GM18520 (cell line): ENCODE results near the gene DRG1.
A peak's percentile ranks its signal among the peaks of the same experiment; 100 is the strongest.
"Not testable (repeated sequence)": the region's sequence is repeated elsewhere in the genome, so short reads cannot be mapped to it uniquely, and the experiment has no call there.

Source experiments
- ATAC-seq: cut with Tn5 transposase; IDR thresholded peaks from one replicate; pipeline ENCODE4 v1.9.1; 2021; ENCODE audit not compliant: unreplicated experiment

DRG1 gene, protein sequence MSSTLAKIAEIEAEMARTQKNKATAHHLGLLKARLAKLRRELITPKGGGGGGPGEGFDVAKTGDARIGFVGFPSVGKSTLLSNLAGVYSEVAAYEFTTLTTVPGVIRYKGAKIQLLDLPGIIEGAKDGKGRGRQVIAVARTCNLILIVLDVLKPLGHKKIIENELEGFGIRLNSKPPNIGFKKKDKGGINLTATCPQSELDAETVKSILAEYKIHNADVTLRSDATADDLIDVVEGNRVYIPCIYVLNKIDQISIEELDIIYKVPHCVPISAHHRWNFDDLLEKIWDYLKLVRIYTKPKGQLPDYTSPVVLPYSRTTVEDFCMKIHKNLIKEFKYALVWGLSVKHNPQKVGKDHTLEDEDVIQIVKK

DNA sequence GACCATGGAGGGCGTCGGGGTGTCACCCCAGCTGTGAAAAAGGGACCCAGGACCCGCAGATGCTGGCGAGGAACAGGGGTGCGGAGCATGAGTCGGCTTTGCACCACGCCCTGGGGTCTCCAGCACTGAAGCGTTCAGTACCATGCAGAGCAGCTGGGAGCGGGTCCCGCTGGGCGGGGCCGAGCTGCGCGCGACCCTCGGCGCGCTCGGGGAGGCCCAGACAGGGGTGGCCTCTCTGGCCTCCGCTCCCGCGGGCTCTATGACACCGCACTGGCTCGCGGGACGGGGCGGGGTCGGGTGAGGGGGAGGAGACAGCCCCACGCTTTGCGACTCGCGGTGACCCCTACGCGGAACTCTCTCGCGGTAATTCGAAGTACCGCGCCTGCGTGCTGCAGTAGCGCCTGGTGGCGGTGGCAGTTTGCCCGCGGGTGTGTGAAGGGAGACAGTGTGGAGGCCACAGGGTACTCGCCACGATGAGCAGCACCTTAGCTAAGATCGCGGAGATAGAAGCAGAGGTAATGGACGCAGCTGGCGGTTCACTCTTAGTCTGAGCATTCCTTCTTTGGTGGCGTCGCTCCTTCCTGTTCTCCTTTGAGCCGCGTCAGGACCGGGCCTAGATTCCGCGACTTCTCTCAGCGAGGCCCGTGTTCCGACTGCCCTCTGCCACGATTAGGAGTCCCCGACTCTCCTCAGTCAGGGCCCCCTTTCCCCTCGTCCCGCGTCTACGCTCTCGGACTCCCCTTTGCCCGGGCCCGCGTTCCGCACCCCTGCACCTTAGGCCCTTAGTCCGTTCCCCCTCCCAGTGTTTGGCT lies at the start of gene DRG1:
TSS of gene DRG1 (plus strand) at position 394 of the 812 bp plus-strand sequence. CDS start at position 474, 80 bp downstream.
- peak; percentile 92 for ATAC-seq

DNA sequence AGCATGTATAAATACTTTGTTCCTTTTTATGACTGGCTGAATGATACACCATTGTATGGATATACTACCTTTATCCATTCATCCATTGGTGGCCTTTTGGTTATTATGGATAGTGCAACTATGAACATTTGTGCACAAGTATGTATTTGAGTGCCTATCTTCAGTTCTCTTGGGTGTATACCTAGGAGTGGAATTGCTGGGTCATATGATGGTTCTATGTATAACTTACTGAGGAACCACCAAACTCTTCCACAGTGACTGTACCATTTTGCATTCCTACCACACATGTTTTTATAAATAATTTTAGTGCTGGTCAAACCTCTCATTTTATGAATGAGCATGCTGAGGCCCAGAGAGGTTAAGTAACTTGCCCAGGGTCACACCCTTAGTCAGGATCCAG lies 49.4 kb upstream of the DRG1 start:
- no peak for ATAC-seq

DNA sequence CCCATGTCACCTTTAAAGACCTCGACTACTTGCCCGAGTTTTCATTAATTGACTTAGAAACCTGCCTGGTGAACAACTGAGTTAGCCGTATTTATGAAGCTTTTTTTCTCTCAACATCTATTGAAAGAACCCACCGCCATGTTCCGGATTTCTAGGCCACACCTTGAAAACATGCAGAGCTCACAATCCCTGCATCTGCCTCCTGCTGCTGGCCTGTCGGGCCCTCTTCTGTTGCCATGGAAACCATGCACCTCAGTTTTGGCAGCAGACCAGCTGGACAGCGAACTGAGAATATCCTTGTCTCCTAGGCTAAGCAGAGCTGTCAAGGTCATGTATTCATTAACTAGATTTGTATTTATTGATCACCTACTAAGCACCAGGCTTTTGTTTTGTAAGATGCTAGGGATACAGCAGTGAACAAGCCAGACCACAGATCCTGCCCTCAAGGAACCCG lies 49.0 kb upstream of the DRG1 start:
- no peak for ATAC-seq

DNA sequence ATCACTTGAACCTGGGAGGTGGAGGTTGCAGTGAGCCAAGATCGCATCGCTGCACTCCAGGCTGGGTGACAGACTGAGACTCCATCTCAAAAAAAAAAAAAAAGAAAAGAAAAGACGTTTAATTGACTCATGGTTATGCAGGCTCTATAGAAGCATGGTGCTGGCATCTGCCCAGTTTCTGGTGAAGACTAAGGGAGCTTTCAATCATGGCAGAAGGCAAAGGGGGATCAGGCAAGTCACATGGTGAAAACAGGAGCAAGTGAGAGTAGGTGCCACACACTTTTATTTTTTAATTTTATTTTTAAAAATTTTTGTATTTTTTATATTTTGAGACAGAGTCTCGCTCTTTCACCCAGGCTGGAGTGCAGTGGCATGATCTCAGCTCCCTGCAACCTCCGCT lies 44.9 kb upstream of the DRG1 start:
- no peak for ATAC-seq

DNA sequence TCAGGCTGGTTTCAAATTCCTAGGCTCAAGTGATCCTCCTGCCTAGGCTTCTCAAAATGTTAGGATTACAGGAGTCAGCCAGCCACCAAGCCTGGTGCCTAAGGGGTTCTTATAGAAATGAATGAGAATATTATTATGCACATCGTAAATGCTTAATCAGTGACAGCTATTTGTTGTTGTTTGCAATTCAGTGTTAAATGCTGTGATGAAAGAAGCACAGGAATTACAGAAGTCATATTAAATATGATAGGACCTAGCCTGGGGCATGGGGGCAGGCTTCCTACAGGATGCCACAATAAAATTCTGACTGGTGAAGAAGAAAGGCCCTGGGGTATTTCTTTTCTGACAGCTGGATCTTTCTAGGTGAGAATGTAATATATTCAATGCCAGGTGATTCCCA lies 39.4 kb upstream of the DRG1 start:
- no peak for ATAC-seq

DNA sequence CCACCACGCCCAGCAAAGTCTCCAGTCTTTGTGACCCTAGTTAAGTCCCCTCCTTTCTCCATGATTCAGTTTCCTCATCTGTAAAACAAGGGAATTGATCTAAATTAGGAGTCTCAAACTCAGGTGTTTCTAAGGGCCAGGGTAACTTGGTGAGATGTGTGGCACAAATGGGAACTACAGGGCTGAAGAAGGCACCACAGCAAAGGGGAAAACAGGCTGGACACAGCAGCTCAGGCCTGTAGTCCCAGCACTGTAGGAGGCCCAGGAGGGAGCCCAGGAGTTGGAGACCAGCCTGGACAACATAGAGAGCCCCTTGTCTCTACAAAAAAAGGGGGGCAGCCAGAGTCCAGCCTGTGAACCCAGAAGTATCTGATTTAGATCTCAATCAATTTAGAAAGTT lies 37.7 kb upstream of the DRG1 start:
- ATAC-seq = no peak

DNA sequence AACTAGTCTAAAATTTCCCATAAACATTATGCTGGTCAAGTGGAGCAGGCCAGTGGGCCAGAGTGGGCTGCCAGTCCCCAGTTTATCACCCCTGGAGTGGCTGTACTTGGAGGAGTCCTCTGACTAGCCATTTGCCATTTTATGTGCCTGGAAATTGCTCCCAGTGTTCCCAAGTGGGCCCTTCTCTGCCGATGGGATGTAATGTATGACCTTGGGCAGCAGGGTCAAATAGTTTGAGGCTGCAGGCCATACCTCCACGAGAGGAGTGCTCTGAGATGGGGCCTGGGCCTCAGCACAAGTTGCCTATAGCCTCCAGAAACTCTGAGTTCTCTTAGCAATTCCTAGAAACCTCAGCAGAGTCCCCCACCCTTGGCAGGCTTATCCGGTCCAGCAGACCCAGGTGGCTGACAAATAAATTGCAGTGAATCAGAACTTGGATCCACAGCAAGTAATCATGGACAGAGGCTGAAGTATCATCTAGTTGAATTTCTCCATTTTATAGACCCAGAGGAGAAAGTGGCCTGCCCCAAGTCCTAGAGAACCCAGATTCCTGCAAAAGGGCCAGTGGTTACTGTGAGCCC lies 35.4 kb upstream of the DRG1 start:
- ATAC-seq = no peak

DNA sequence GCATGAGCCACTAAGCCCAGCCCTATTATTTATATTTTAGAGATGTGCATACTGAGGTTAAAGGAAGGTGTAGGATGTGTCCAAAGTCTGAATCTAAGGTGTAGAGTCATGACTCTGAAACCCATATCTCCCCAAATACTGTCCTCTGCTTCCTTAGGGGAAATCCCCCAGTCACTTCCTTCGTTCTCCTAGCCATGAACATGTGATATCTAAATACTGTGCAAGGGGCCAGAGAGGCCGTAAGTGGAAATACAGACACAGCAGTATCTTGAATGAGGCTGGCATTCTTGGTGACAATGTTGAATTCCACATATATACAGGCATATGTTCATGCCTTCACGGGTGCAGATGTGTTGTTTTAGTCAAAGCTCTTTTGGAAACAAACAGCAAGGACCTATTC lies 32.0 kb upstream of the DRG1 start:
- ATAC-seq = no peak

DNA sequence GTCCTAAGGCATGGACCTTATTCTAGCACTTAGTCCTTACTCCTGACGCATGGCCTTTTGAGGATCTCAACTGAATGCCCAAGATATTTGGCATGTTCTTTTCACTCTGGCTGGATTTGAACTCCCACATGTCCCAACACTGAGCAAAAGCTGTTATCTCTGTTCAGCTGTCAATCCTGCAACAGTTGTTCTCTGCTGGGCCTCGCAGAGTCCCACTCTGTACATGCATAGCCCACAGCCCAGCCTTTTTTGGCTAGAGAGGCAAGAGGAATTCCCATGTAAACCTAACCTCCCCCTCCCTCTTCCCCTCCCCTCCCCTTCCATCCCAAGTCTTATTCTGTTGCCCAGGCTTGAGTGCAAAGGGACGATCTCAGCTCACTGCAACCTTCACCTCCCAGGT lies 21.8 kb upstream of the DRG1 start:
- no peak for ATAC-seq

DNA sequence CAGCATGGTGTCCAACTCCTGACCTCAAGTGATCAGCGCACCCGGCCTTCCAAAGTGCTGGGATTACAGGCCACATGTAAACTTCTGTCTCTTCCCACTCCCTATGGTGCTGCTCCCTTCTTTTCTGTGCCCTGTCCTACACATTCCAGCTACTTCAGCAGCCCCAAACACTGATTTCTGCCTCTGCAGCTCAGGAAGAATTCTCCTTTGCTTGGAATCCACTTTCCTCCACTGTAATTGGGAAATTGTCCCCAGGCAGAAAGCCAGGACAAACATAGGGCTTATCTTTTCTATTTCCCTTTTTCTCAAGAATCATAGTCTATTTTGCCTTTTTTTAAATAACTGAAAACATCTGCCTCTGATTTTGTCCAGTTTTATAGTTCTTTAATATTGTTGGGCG lies 21.3 kb upstream of the DRG1 start:
- no peak for ATAC-seq

DNA sequence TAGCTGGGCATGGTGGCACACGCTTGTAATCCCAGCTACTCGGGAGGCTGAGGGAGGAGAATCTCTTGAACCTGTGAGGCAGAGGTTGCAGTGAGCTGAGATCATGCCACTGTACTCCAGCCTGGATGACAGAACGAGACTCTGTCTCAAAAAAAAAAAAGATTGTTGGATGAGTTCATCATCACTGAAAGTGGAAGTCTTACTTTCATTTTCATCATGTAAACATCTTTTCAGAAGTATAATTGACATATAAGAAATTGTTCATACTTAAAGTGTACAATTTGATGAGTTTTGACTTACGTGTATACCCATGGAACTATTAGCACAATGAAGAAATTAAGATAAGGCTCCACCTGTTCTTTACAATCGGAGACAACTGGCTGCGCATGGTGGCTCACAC lies 20.8 kb upstream of the DRG1 start:
- not testable (repeated sequence) for ATAC-seq

DNA sequence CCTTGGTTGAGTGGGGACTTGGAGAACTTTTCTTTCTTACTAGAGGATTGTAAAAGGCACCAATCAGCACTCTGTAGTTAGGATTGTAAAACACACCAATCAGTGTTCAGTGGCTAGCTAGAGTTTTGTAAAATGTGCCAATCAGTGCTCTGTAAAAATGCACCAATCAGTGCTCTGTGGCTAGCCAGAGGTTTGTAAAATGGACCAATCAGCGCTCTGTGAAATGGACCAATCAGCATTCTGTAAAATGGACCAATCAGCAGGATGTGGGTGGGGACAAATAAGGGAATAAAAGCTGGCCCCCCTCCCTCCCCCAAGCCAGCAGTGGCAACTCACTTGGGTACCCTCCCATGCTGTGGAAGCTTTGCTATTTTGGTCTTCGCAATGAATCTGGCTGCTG lies 5.5 kb upstream of the DRG1 start:
- no peak for ATAC-seq

DNA sequence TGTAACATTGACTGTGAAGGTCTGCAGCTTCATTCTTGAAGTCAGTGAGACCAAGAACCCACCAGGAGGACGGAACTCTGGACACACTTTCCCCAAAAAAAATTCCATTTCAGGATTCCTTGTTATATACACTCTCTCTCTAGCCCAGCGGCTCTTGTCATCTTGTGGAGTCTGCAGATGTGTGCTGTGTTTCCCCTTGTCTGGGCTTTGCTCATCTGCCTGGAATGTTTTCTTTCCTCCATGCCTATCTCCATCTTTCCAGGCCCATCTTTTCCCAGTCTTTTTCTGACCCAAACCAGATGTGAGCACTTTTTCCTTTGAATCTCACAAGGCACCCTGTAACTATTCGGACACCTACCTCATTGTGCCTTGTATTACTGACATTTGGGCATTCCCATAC lies 5.1 kb upstream of the DRG1 start:
- no peak for ATAC-seq

DNA sequence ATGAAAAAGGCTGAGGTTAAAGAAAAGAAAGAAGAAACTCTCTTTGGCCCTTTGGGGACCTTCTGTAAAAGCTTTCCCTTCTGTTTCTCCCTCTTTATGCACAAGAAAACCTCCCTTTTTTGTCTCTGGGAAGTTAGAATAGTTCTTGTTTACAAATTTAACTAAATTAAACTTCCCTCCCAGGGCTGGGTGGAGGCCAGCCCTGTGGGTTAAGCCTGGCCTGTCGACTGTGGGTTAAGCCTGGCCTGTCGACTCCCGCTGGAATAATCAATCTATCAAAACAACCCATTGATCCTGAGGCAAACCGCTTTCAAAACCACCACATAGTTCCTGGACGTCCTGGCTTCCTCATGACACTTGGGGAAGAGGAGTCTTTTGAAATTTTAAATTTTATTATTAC lies 1.2 kb upstream of the DRG1 start:
- no peak for ATAC-seq

DNA sequence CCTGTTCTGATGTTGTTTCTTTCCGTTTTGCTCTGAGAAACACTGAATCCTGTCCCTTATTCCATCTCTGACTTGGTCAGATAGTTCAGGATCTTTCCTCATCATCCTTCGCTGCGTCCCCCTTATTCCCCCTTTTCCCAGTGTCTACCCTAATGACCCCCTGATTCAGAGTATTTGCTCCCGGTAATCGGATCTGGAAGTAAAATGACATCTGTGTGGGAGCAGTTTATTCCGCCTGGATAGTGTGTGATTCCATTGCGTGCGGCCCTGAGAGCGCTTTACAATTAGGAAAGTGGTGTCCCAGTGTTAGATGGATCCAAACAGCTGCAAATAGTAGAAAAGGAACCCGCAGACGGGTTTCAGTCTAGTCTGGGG lies 606 bp downstream of the DRG1 start:
- no peak for ATAC-seq

DNA sequence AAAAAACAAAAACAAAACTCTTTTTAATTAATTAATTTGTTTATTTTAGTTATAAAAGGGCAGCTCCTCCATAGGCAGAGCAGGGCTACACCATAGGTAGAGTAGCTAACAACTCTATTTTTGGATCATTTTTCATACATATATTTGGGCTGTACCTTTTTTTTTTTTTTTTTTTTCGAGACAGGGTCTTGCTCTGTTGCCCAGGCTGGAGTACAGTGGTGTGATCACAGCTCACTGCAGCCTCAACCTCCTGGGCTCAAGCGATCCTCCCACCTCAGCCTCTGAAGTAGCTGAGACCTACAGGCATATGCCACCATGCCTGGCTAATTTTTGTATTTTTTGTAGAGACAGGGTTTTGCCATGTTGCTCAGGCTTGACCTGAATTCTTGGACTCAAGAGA lies 2.9 kb downstream of the DRG1 start:
- ATAC-seq = not testable (repeated sequence)

DNA sequence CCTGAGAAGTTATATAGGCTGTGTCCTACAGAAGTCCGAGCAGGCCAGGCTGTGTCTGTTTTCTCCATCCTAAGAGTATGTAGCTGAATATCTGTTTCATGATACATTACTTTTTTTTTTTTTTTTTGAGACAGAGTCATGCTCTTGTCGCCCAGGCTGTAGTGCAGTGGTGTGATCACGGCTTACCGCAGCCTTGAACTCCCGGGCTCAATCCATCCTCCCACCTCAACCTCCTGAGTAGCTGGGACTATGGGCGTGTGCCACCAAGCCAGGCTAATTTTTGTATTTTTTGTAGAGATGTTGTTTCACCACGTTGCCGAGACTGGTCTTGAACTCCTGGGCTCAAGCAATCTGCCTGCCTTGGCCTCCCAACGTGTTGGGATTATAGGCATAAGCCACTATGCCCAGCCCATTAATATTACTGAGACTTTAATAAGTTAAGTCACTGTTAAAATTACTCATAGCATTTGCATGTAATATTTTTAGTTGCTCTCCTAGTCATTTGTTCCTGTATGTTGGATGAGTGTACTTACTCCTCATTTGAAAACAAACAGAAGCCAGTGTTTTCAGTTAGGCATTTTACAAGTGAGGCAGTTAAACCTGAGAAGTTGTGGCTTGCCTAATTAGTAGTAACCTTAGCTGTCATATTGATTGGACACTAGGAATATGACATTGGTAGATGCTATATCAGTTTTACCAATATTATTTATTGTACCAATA lies 26.1 kb downstream of the DRG1 start:
- no peak for ATAC-seq

DNA sequence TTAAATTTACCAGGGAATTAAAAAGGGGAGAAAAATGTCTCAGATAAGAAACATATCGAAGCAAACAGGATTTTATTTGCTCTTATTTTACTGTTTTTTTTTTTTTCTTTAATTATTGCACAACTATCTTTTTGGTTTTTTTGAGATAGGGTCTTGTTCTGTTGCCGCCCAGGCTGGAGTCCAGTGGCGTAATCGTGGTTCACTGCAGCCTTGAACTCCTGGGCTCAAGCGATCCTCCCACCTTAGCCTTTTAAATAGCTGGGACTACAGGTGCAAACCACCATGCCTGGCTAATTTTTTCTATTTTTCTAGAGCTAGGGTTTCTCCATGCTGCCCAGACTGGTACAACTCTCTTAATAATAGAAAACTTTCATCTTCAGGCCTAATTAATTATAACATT lies 32.5 kb downstream of the DRG1 start:
- no peak for ATAC-seq

DNA sequence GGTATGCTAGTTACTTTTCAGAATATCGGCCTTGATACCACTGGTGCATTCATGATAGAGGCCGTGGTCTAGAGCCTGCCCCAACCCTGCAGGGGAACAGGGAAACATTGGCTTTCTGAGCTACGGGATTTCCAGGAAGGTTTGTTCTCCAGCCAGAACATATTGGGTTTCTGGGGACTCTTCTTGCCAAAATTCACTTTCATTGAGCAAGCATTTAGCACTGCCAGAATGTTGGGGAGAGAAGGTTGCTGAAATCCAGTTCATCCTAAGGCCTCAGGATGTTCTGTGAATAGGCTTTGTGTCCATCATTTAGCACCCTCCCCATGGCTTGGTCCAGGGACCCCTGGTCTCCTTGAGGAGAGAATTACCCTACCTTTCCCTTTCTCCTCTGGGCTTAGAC lies 36.7 kb downstream of the DRG1 start:
- no peak for ATAC-seq

DNA sequence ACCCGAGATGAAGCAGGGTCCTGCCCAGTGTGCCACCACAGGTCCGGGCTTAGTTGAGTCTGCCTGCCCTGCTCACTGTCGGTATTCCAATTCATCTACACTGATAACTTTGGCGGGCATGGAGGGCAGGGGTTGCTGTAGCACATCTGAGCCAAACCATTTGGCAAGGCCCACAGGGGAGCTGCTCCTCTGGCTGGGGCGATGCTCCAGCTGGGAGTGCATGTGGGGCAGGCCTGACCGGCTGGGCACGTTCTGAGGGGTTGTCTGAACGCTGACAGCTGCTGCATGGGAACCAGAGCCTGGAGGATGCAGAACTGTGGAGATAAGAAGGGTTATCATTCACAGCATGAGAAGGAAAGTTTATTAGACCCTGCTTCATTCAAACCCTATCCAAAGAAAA lies 40.4 kb downstream of the DRG1 start:
- no peak for ATAC-seq

DNA sequence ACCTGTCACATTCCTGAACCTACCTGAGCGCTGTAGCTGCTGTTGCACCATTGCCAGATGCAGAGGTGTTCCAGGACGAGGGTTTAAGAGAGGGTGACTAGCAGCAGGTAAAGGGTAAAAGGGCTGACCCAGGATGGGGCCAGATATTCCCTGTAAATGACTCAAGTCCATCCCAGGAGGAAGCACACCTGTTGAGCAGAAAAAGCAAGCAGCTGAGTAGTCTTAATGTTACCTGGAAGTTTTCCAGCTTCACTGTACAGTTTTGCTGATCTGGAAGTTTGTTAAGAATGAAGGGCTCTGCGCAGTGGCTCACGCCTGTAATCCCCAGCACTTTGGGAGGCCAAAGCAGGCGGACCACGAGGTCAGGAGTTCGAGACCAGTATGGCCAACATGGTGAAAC lies 41.3 kb downstream of the DRG1 start:
- no peak for ATAC-seq
